ENCODE data around the gene OR2A1. TPM values are rescaled to one million over a fixed set of nuclear protein-coding genes. Genes with fewer than 3 reads are reported as not detected.
"Not testable (repeated sequence)": the region's sequence is repeated elsewhere in the genome, so short reads cannot be mapped to it uniquely, and the experiment has no call there.

OR2A1 gene
- polyA plus RNA-seq, 1 donor (not counting 4 experiments of a cell fraction or from before 2014, with no cell fraction given), result not detected

DNA sequence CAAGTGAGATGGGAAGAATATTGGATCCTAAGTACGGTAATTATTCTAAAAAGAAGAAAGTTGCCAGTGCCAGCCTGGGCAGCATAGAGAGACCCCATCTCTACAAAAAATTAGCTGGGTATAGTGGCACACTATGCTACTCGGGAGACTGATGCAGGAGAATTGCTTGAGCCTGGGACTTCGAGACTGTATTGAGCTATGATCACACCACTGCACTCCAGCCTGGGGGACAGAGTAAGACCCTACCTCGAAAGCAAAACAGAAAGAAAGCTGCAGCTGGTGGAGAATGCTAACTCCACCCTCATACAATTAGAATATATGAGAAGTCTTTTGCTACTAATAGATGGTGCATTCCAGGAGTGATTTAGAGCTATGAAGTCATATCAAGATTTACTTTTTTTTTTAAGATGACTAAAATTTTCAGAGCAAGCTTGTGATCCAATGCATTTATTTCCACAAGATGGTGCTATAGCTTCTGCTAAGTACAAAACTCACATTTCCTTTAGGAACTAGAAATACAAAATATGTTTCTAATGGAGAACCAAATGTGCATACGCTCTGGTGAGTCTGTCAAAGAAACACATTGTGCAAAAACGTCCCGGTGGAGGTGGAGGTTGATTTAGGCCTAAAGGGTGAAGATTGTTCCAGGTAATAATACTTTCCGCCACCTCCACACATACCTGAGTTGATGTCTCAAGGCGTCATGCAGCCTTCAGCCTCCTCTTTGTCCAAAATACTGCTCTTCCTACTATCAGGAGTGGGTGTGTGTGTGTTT, 19.2 kb downstream of the OR2A1 start:
- H3K9me1 ChIP-seq (ENCODE audit: control insufficient read depth, extremely low read depth, insufficient read depth, low read length); H3K4me2 ChIP-seq (ENCODE audit: control insufficient read depth, extremely low read depth, insufficient read depth, low read depth, low read length); H3K27me3 ChIP-seq (ENCODE audit: control insufficient read depth, extremely low read depth, insufficient read depth, low read length); H3K9me3 ChIP-seq (ENCODE audit: control insufficient read depth, low read depth, low read length); H3K4me1 ChIP-seq (ENCODE audit: control insufficient read depth, extremely low read depth, insufficient read depth, low read length); H3K79me2 ChIP-seq (ENCODE audit: control insufficient read depth, insufficient read depth, low read length); H3K36me3 ChIP-seq (ENCODE audit: control insufficient read depth in 2 of 2, extremely low read depth in 1 of 2, insufficient read depth in 2 of 2, low read length in 2 of 2); DNase-seq (ENCODE audit: low read depth, low spot score); H3K27ac ChIP-seq (ENCODE audit: control insufficient read depth, insufficient read depth, low read length); H2AFZ ChIP-seq (ENCODE audit: control insufficient read depth, low read length); FAIRE-seq; H3K9ac ChIP-seq (ENCODE audit: control insufficient read depth, extremely low read depth, insufficient read depth, low read length); H4K20me1 ChIP-seq (ENCODE audit: control insufficient read depth, extremely low read depth, insufficient read depth, low read length); H3K4me3 ChIP-seq (ENCODE audit: control insufficient read depth in 2 of 3, extremely low read depth in 1 of 3, insufficient read depth in 2 of 3, low read depth in 1 of 3, low read length in 3 of 3); dilution Hi-C loops (cut with MboI; ENCODE audit: extremely low pct_ligation_motif_present, low sequenced_read_pairs): not testable (repeated sequence)

DNA sequence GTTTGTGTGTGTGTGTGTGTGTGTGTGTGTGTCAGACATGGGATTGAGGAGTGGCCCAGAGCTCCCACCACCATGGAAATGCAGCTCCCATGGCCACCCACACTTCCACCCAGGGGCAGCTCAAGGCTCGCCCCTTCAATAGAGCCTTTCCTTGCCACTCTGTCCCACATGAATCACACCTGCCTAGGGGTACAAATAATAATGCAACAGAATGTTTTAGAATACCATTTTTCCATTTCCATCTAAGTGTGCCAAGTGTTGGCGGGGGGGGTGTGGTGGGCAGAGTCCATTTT, 19.7 kb downstream of the OR2A1 start:
- H3K4me1 ChIP-seq (ENCODE audit: control insufficient read depth, extremely low read depth, insufficient read depth, low read length), result not testable (repeated sequence)

GRCh38 chr7:144348625-144349024, 36.4 kb downstream of the OR2A1 start:
- H3K27ac ChIP-seq (ENCODE audit: control insufficient read depth, insufficient read depth, low read length); H3K4me2 ChIP-seq (ENCODE audit: control insufficient read depth, extremely low read depth, insufficient read depth, low read depth, low read length); H3K36me3 ChIP-seq (ENCODE audit: control insufficient read depth in 2 of 2, extremely low read depth in 1 of 2, insufficient read depth in 2 of 2, low read length in 2 of 2); H4K20me1 ChIP-seq (ENCODE audit: control insufficient read depth, extremely low read depth, insufficient read depth, low read length); H3K27me3 ChIP-seq (ENCODE audit: control insufficient read depth, extremely low read depth, insufficient read depth, low read length); FAIRE-seq; H3K4me1 ChIP-seq (ENCODE audit: control insufficient read depth, extremely low read depth, insufficient read depth, low read length); H3K9me1 ChIP-seq (ENCODE audit: control insufficient read depth, extremely low read depth, insufficient read depth, low read length); H2AFZ ChIP-seq (ENCODE audit: control insufficient read depth, low read length); H3K4me3 ChIP-seq (ENCODE audit: control insufficient read depth in 2 of 3, extremely low read depth in 1 of 3, insufficient read depth in 2 of 3, low read depth in 1 of 3, low read length in 3 of 3); H3K9me3 ChIP-seq (ENCODE audit: control insufficient read depth, low read depth, low read length); dilution Hi-C loops (cut with MboI; ENCODE audit: extremely low pct_ligation_motif_present, low sequenced_read_pairs); H3K79me2 ChIP-seq (ENCODE audit: control insufficient read depth, insufficient read depth, low read length); DNase-seq (ENCODE audit: low read depth, low spot score); H3K9ac ChIP-seq (ENCODE audit: control insufficient read depth, extremely low read depth, insufficient read depth, low read length): not testable (repeated sequence)

More for the DNA sequence above, 19.7 kb downstream of the OR2A1 start:
- H3K9ac ChIP-seq (ENCODE audit: control insufficient read depth, extremely low read depth, insufficient read depth, low read length); FAIRE-seq; H3K79me2 ChIP-seq (ENCODE audit: control insufficient read depth, insufficient read depth, low read length); H3K9me3 ChIP-seq (ENCODE audit: control insufficient read depth, low read depth, low read length); H3K4me2 ChIP-seq (ENCODE audit: control insufficient read depth, extremely low read depth, insufficient read depth, low read depth, low read length); dilution Hi-C loops (cut with MboI; ENCODE audit: extremely low pct_ligation_motif_present, low sequenced_read_pairs); H3K9me1 ChIP-seq (ENCODE audit: control insufficient read depth, extremely low read depth, insufficient read depth, low read length); H3K27me3 ChIP-seq (ENCODE audit: control insufficient read depth, extremely low read depth, insufficient read depth, low read length); H4K20me1 ChIP-seq (ENCODE audit: control insufficient read depth, extremely low read depth, insufficient read depth, low read length); H3K36me3 ChIP-seq (ENCODE audit: control insufficient read depth in 2 of 2, extremely low read depth in 1 of 2, insufficient read depth in 2 of 2, low read length in 2 of 2); H2AFZ ChIP-seq (ENCODE audit: control insufficient read depth, low read length); H3K27ac ChIP-seq (ENCODE audit: control insufficient read depth, insufficient read depth, low read length); H3K4me3 ChIP-seq (ENCODE audit: control insufficient read depth in 2 of 3, extremely low read depth in 1 of 3, insufficient read depth in 2 of 3, low read depth in 1 of 3, low read length in 3 of 3); DNase-seq (ENCODE audit: low read depth, low spot score): not testable (repeated sequence)

GRCh38 chr7:144351667-144352066, 39.4 kb downstream of the OR2A1 start:
- H3K4me3 ChIP-seq (ENCODE audit: control insufficient read depth in 2 of 3, extremely low read depth in 1 of 3, insufficient read depth in 2 of 3, low read depth in 1 of 3, low read length in 3 of 3); H3K79me2 ChIP-seq (ENCODE audit: control insufficient read depth, insufficient read depth, low read length); dilution Hi-C loops (cut with MboI; ENCODE audit: extremely low pct_ligation_motif_present, low sequenced_read_pairs); H3K27ac ChIP-seq (ENCODE audit: control insufficient read depth, insufficient read depth, low read length); FAIRE-seq; H3K36me3 ChIP-seq (ENCODE audit: control insufficient read depth in 2 of 2, extremely low read depth in 1 of 2, insufficient read depth in 2 of 2, low read length in 2 of 2); H3K4me1 ChIP-seq (ENCODE audit: control insufficient read depth, extremely low read depth, insufficient read depth, low read length); H4K20me1 ChIP-seq (ENCODE audit: control insufficient read depth, extremely low read depth, insufficient read depth, low read length); H3K9ac ChIP-seq (ENCODE audit: control insufficient read depth, extremely low read depth, insufficient read depth, low read length); H3K27me3 ChIP-seq (ENCODE audit: control insufficient read depth, extremely low read depth, insufficient read depth, low read length); H3K9me1 ChIP-seq (ENCODE audit: control insufficient read depth, extremely low read depth, insufficient read depth, low read length); DNase-seq (ENCODE audit: low read depth, low spot score); H2AFZ ChIP-seq (ENCODE audit: control insufficient read depth, low read length); H3K4me2 ChIP-seq (ENCODE audit: control insufficient read depth, extremely low read depth, insufficient read depth, low read depth, low read length); H3K9me3 ChIP-seq (ENCODE audit: control insufficient read depth, low read depth, low read length): not testable (repeated sequence)

DNA sequence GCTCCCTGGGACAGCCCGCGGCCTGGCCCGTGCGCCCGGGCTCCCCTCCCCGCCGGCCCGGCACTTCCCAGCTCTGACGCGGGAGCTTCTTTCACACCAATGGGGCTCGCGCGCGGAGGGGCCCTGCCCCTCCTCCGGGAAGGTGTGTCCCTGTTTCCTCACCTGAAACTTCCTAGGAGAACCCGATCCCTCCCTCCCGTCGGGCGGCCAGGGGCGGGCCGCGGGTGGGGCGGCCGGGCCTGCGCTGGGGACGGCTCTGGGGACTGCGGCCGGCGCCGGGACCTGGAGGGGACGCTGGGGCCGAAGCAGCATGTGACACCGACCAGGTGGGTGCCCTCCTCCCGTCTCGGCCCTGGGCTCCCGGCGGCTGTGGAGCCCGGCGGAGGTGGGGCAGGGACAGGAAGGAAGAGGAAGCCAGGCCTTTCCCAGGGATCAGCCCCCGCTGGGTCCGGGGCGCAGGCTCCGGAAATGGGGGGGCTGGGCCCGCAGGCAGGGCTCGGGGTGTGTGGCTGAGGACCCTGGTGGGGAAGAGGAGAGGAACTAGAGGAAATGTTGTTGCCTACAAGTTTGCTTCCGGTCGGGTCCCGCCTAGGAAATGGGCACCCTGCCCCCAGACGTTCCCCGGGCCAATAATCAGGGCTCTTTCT, 43.1 kb downstream of the OR2A1 start, which contains the start of gene ARHGEF5:
TSS of gene ARHGEF5 (plus strand) at position 227 of the 647 bp plus-strand sequence. CDS start 7,268 bp downstream, outside the sequence.
- DNase-seq (ENCODE audit: low read depth, low spot score), result not testable (repeated sequence)

More for the DNA sequence above, 43.1 kb downstream of the OR2A1 start, which contains the start of gene ARHGEF5:
- FAIRE-seq; H4K20me1 ChIP-seq (ENCODE audit: control insufficient read depth, extremely low read depth, insufficient read depth, low read length); H3K4me3 ChIP-seq (ENCODE audit: control insufficient read depth in 2 of 3, extremely low read depth in 1 of 3, insufficient read depth in 2 of 3, low read depth in 1 of 3, low read length in 3 of 3); H3K9ac ChIP-seq (ENCODE audit: control insufficient read depth, extremely low read depth, insufficient read depth, low read length); dilution Hi-C loops (cut with MboI; ENCODE audit: extremely low pct_ligation_motif_present, low sequenced_read_pairs); H3K36me3 ChIP-seq (ENCODE audit: control insufficient read depth in 2 of 2, extremely low read depth in 1 of 2, insufficient read depth in 2 of 2, low read length in 2 of 2); H3K4me1 ChIP-seq (ENCODE audit: control insufficient read depth, extremely low read depth, insufficient read depth, low read length); H3K4me2 ChIP-seq (ENCODE audit: control insufficient read depth, extremely low read depth, insufficient read depth, low read depth, low read length); H3K9me3 ChIP-seq (ENCODE audit: control insufficient read depth, low read depth, low read length); H3K79me2 ChIP-seq (ENCODE audit: control insufficient read depth, insufficient read depth, low read length); H2AFZ ChIP-seq (ENCODE audit: control insufficient read depth, low read length); H3K9me1 ChIP-seq (ENCODE audit: control insufficient read depth, extremely low read depth, insufficient read depth, low read length); H3K27me3 ChIP-seq (ENCODE audit: control insufficient read depth, extremely low read depth, insufficient read depth, low read length); H3K27ac ChIP-seq (ENCODE audit: control insufficient read depth, insufficient read depth, low read length): not testable (repeated sequence)
